IMR-90 (cell line): Measurements from ENCODE around the gene MINK1. TPM values are rescaled to one million over a fixed set of nuclear protein-coding genes. Genes with fewer than 3 reads are reported as not detected.

Source experiments
- ATAC-seq: fragments of 200-7000 bp; cut with Tn5 transposase; 2 replicates; pipeline ENCODE4 v1.9.1; 2020; ENCODE audit warnings: low read depth, mild to moderate bottlenecking, moderate library complexity
- BruUV-seq: library from RNA; stranded (reverse); fragments of 400-500 nt; replicated peaks from 2 replicates; lab custom pipeline; 2021; lab: Mats Ljungman, UMichigan
- CTCF ChIA-PET: fragments of 300-600 bp; formaldehyde crosslinking; extraction: SDS; loops from one replicate; lab custom pipeline; 2021; ENCODE audit warnings: antibody characterized with exemption; lab: Yijun Ruan, JAX
- POLR2A ChIA-PET: fragments of 300-600 bp; sonication (Branson Sonifier 250); formaldehyde crosslinking; loops from one replicate; lab custom pipeline; 2022; ENCODE audit warnings: antibody characterized with exemption; ENCODE audit not compliant: unreplicated experiment; lab: Charles Lee
- DNase-seq: peaks from one replicate; pipeline ENCODE4 v3.0.0; 2013
- H2AFZ ChIP-seq: replicated peaks from 2 replicates; pipeline ENCODE3; 2013; ENCODE audit warnings: low read length, mild to moderate bottlenecking; ENCODE audit not compliant: poor library complexity
- H2AK5ac ChIP-seq: 2 replicates; pipeline ENCODE4 v1.6.1; 2013; ENCODE audit warnings: low read depth, low read length, inconsistent platforms
- H2AK9ac ChIP-seq: replicated peaks from 2 replicates; pipeline ENCODE3; 2013; ENCODE audit warnings: mild to moderate bottlenecking, low read depth, low read length, moderate library complexity; ENCODE audit not compliant: poor library complexity
- H2BK120ac ChIP-seq: 2 replicates; pipeline ENCODE4 v1.6.1; 2013; ENCODE audit warnings: low read depth, low read length, inconsistent platforms
- H2BK15ac ChIP-seq: 3 replicates; pipeline ENCODE4 v1.6.1; 2013; ENCODE audit warnings: low read depth, low read length, inconsistent platforms
- H2BK20ac ChIP-seq: 2 replicates; pipeline ENCODE4 v1.6.1; 2013; ENCODE audit warnings: low read depth, mild to moderate bottlenecking, inconsistent platforms, low read length, moderate library complexity
- H2BK5ac ChIP-seq: 2 replicates; pipeline ENCODE4 v1.6.1; 2013; ENCODE audit warnings: mild to moderate bottlenecking, low read depth, low read length, inconsistent platforms; ENCODE audit not compliant: poor library complexity, severe bottlenecking
- H3K14ac ChIP-seq: replicated peaks from 2 replicates; pipeline ENCODE4 v1.6.1; 2013; ENCODE audit warnings: low read depth, low read length, inconsistent platforms
- H3K18ac ChIP-seq: 2 replicates; pipeline ENCODE4 v1.6.1; 2013; ENCODE audit warnings: low read depth, low read length, control low read depth
- H3K23ac ChIP-seq: 2 replicates; pipeline ENCODE4 v1.6.1; 2013; ENCODE audit warnings: low read depth, low read length, inconsistent platforms
- H3K27ac ChIP-seq: 2 replicates; pipeline ENCODE4 v1.5.1; 2013; ENCODE audit warnings: mild to moderate bottlenecking, control low read depth, low read length; ENCODE audit not compliant: insufficient read depth
- H3K27me3 ChIP-seq: 2 replicates; pipeline ENCODE4 v1.6.1; 2013; ENCODE audit warnings: low read length; ENCODE audit not compliant: control insufficient read depth, insufficient read depth
- H3K36me3 ChIP-seq: 2 replicates; pipeline ENCODE4 v1.6.1; 2013; ENCODE audit warnings: low read length, mixed read lengths; ENCODE audit not compliant: control insufficient read depth, insufficient read depth
- H3K4ac ChIP-seq: 2 replicates; pipeline ENCODE4 v1.6.1; 2013; ENCODE audit warnings: low read depth, low read length, inconsistent platforms
- H3K4me1 ChIP-seq: 2 replicates; pipeline ENCODE4 v1.6.1; 2013; ENCODE audit warnings: low read length, mixed read lengths; ENCODE audit not compliant: control insufficient read depth, insufficient read depth
- H3K4me2 ChIP-seq: 2 replicates; pipeline ENCODE4 v1.6.1; 2013; ENCODE audit warnings: low read depth, mild to moderate bottlenecking, control low read depth, low read length, moderate library complexity
- H3K4me3 ChIP-seq: 2 replicates; pipeline ENCODE4 v1.5.1; 2013; ENCODE audit warnings: low read depth, mild to moderate bottlenecking, control low read depth, low read length, moderate library complexity; ENCODE audit not compliant: insufficient read depth
- H3K56ac ChIP-seq: 2 replicates; pipeline ENCODE4 v1.6.1; 2013; ENCODE audit warnings: low read length, inconsistent platforms; ENCODE audit not compliant: insufficient read depth; ENCODE audit errors: extremely low read depth
- H3K79me1 ChIP-seq, 2 experiments: 2 replicates each; pipeline ENCODE4 v1.6.1; 2013; ENCODE audit warnings: low read length in 2 of 2, inconsistent platforms in 1 of 2, low read depth in 1 of 2
- H3K9ac ChIP-seq: 2 replicates; pipeline ENCODE4 v1.6.1; 2013; ENCODE audit warnings: low read depth, low read length, control low read depth
- H3K9me1 ChIP-seq: 2 replicates; pipeline ENCODE4 v1.6.1; 2013; ENCODE audit warnings: low read length, inconsistent platforms; ENCODE audit not compliant: insufficient read depth
- H3K9me3 ChIP-seq: 2 replicates; pipeline ENCODE4 v1.6.1; 2013; ENCODE audit warnings: low read length; ENCODE audit not compliant: control insufficient read depth, insufficient read depth
- H4K20me1 ChIP-seq: 2 replicates; pipeline ENCODE4 v1.6.1; 2013; ENCODE audit warnings: low read length, inconsistent platforms; ENCODE audit not compliant: insufficient read depth
- H4K5ac ChIP-seq: 2 replicates; pipeline ENCODE4 v1.6.1; 2013; ENCODE audit warnings: mild to moderate bottlenecking, low read depth, low read length, control low read depth
- H4K8ac ChIP-seq, 2 experiments: 2 replicates each; pipeline ENCODE4 v1.6.1; 2013; ENCODE audit warnings: low read depth in 2 of 2, low read length in 2 of 2, control low read depth in 1 of 2, inconsistent platforms in 1 of 2
- H4K91ac ChIP-seq: 2 replicates; pipeline ENCODE4 v1.6.1; 2013; ENCODE audit warnings: low read depth, low read length, inconsistent platforms; ENCODE audit not compliant: insufficient read depth
- POLR2A ChIP-seq: IDR thresholded peaks from 2 replicates; pipeline ENCODE4 v1.6.1; 2012; ENCODE audit warnings: mild to moderate bottlenecking, low read depth, low read length
- RFX5 ChIP-seq: IDR thresholded peaks from 2 replicates; pipeline ENCODE4 v1.8.0; 2012; ENCODE audit warnings: low read depth, mild to moderate bottlenecking, low read length, moderate library complexity
- WGBS, 2 experiments: methylation state at CpG; one replicate each; pipeline versions ENCODE4 v1.1.5 to v1.1.7; 2013; ENCODE audit warnings: missing lambda C conversion rate in 2 of 2; ENCODE audit not compliant: insufficient read length in 1 of 2; ENCODE audit errors: extremely low coverage in 2 of 2; 5-methylcytosine and 5-hydroxymethylcytosine counted together
- dilution Hi-C: fragments of 300-500 bp; cut with HindIII; formaldehyde crosslinking; loops from one replicate; pipeline ENCODE4 v1.14.3; 2018; ENCODE audit warnings: low sequenced_read_pairs; ENCODE audit not compliant: unreplicated experiment
- in situ Hi-C: fragments of 300-500 bp; cut with MboI; formaldehyde crosslinking; loops from 3 replicates; pipeline ENCODE4 v1.14.3; 2019; ENCODE audit warnings: low sequenced_read_pairs, inconsistent platforms, mixed read lengths
- intact Hi-C: fragments of 100-400 bp; cut with micrococcal nuclease; formaldehyde crosslinking; loops from 2 replicates; pipeline ENCODE4 v1.10.0; 2022
- polyA plus RNA-seq, 3 experiments: library from polyadenylated mRNA; depleted of rRNA; stranded (reverse); fragments of >200 nt; gene quantifications; 2 replicates each; pipeline ENCODE4 v1.2.3, GENCODE V29; 2012; ENCODE audit warnings: low replicate concordance in 1 of 3
- total RNA-seq: library from RNA; depleted of rRNA; stranded (reverse); fragments of >200 nt; gene quantifications from 2 replicates; pipeline ENCODE4 v1.2.3, GENCODE V29; 2012

MINK1 gene
- total and polyA plus RNA-seq, 2 of the 4 experiments (the other 2 are of a cell fraction), result 12.2 to 40.9 TPM

DNA sequence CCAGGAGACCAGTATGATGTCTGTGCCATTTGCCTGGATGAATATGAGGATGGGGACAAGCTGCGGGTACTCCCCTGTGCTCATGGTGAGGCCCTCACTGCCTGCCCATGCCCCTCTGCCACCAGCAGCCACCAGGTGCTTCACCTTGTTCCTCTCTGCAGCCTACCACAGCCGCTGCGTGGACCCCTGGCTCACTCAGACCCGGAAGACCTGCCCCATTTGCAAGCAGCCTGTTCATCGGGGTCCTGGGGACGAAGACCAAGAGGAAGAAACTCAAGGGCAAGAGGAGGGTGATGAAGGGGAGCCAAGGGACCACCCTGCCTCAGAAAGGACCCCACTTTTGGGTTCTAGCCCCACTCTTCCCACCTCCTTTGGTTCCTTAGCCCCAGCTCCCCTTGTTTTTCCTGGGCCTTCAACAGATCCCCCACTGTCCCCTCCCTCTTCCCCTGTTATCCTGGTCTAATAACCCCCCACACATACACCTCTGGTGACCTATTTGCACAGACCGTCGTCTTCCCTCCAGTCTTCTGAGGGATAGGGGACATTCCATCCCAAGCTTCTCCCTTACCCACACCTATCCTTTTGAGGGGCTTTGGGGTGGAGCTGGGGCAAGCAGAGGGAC is 111.5 kb downstream of the MINK1 start:
- peak; percentile 30; the same call in 1 of the 2 replicates for TF ChIP-seq POLR2A
- TF ChIP-seq RFX5, result no peak
- dilution Hi-C loops, result no loop called here
- Histone ChIP-seq H3K27ac (peak overlapping the region; percentile 42), H3K4me2 (peak overlapping the region; percentile 6; the same call in 1 of the 2 replicates), H2BK120ac (no peak overlapping the region), H3K27me3 (no peaks in the 10 kb centered on the region), H2BK15ac (no peak overlapping the region), H4K8ac (peak overlapping the region in 1 of 2 experiments; percentile 21; a peak in 2 of 4 replicates), H3K4ac (peak overlapping the region; percentile 64), H3K9me3 (no peaks in the 10 kb centered on the region), H3K14ac (peak overlapping the region; percentile 42; the same call in 1 of the 2 replicates), H4K91ac (no peak overlapping the region), H3K36me3 (peaks cover 41% of the 10 kb centered on the region), H3K23ac (0 out of 2 replicates have a peak overlapping the region, but pooled peaks have one; percentile 41), H2AK5ac (peak overlapping the region; percentile 77), H3K56ac (peak overlapping the region; percentile 26; the same call in 1 of the 2 replicates), H2BK5ac (peak overlapping the region; percentile 47), H2AFZ (no peak overlapping the region), H3K9ac (peak overlapping the region; percentile 20; the same call in 1 of the 2 replicates), H4K5ac (no peak overlapping the region), H3K4me1 (peaks cover 12% of the 10 kb centered on the region), H2AK9ac (peak overlapping the region; percentile 53), H3K9me1 (peaks cover 7% of the 10 kb centered on the region; the same call in 1 of the 2 replicates), H3K4me3 (no peak overlapping the region), H3K79me1 (peaks cover 12 to 44% of the 10 kb centered on the region in 2 experiments; a peak in 3 of 4 replicates), H4K20me1 (peaks cover 66% of the 10 kb centered on the region), H2BK20ac (no peak overlapping the region), H3K18ac (no peak overlapping the region)
- CTCF ChIA-PET, result no interaction called here
- DNase-seq (no peak), ATAC-seq (no peak)
- TSS peak; percentile 68 for BruUV-seq
- no CpG with 5 or more reads among the region's 8 CpGs for WGBS, 2 experiments
- POLR2A ChIA-PET, result interaction anchor here (0.7 to 2.2 kb wide), 3 partner anchors 23 to 52 kb away, joined by 3 to 6 read pairs (median 4); partner anchors contain the start of genes CAMTA2, INCA1 and SPAG7
- in situ Hi-C loops, result no loop called here
- intact Hi-C loops, result no loop called here
